Measurements from ENCODE around the gene LILRB2.
"Not testable (repeated sequence)": the region's sequence is repeated elsewhere in the genome, so short reads cannot be mapped to it uniquely, and the experiment has no call there.

Gene LILRB2

GRCh38 chr19:54247106-54247930 is 33.6 kb downstream of the LILRB2 start:
- DNase-seq (ENCODE audit: low read depth, low spot score): no peak
- H3K27ac ChIP-seq: no peak overlapping the region

DNA sequence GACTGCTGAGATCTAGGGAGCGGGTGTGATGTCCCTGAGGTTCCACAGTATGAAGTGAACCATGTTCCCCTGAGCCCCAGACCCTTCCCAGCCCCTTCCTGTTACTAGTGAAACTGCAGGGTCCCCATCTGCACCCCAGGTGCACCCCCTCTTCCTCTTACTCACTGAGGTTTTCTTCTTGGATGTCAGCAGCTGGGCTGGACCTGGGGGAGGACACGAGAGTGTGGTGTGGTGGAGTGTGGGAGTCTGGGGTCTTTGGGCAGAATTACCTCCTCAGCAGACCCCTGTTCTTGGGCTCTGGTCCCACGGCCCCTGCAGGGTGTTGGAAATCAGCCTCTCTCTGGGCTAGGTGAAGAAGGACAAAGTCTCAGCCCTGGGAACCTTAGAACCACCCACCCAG is 35.0 kb downstream of the LILRB2 start:
- DNase-seq (ENCODE audit: low read depth, low spot score): no peak
- no peak overlapping the region for H3K27ac ChIP-seq

- DNase-seq (ENCODE audit: low read depth, low spot score); H3K27ac ChIP-seq: not testable (repeated sequence)
These were observed 37.1 kb downstream of the LILRB2 start for GRCh38 chr19:54243809-54244208.

GRCh38 chr19:54242646-54243045 is 38.3 kb downstream of the LILRB2 start, which contains the start of gene LILRA6:
Gene LILRA6 (minus strand): TSS chr19:54242790.
- not testable (repeated sequence) for H3K27ac ChIP-seq; DNase-seq (ENCODE audit: low read depth, low spot score)

DNA sequence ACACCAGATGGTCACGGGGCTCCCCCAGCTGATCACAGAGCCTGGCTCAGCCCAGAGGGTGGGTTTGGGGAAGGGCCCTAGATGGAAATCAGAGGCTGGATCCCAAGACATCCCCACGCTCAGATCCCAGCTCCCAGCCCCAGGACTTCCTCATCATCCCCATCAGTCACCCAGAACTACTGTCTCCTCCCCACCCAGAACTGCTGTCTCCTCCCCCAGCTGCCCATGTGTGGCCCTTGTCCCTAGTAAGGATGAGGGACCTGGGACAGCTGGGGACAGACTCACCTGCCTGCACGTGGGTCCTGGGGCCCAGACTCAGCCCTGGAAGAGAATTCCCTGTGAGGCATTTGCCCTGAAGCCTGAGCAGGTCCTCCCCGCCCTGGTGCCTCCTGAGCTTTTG is 38.7 kb downstream of the LILRB2 start:
- not testable (repeated sequence) for DNase-seq (ENCODE audit: low read depth, low spot score); H3K27ac ChIP-seq

- not testable (repeated sequence) for DNase-seq (ENCODE audit: low read depth, low spot score); H3K27ac ChIP-seq
These were observed 40.3 kb downstream of the LILRB2 start for GRCh38 chr19:54240372-54241336.

DNA sequence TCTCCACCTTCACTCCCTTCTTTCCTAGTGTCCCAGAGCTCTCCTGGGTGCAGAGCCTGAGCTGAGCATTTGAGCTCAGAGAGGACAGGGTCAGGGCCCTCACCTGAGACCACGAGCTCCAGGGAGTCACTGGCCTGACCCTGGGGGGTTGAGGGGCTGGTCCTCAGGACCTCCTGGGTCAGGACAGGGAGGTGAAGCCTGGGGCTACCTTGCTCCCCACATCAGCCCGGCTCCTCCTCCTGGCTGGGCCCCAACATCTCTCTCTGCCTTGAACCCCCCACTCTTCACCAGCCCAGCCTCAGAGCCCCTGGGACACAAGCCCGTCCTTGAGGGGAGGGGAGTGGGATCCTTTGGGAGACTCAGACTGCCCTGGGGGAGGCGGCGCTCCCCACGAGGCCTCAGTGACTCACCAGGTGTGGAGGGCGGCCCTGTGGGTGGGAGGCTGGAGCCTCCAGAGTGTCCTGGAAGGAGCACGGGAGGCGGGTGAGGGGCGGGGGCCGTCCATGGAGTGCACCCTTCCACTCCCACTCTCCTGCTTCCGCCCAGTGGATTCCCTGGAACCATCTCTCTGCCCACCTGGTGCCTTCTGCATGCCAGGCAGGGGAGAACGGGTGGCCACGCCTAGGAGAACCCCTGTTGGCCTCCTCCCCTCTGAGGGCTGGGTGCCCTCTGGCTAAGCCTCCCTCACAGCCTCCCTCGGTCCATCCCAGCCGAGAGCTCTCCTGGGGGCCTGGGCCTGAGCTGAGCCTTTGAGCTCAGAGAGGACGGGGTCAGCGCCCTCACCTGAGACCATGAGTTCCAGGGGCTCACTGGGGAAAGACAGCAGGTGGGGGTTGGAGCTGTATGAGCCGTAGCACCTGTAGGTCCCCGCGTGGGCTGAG is 41.2 kb downstream of the LILRB2 start:
- DNase-seq (ENCODE audit: low read depth, low spot score); H3K27ac ChIP-seq: not testable (repeated sequence)

GRCh38 chr19:54233941-54234340 is 47.0 kb downstream of the LILRB2 start:
- H3K27ac ChIP-seq: no peak overlapping the region
- no peak for DNase-seq (ENCODE audit: low read depth, low spot score)

- no peak overlapping the region for H3K27ac ChIP-seq
- no peak for DNase-seq (ENCODE audit: low read depth, low spot score)
These were observed 49.6 kb downstream of the LILRB2 start for GRCh38 chr19:54231077-54231931.

- no peak for DNase-seq (ENCODE audit: low read depth, low spot score)
- no peak overlapping the region for H3K27ac ChIP-seq
These were observed 50.9 kb downstream of the LILRB2 start for GRCh38 chr19:54230031-54230430.

GRCh38 chr19:54229146-54229545 is 51.8 kb downstream of the LILRB2 start:
- H3K27ac ChIP-seq: no peak overlapping the region
- DNase-seq (ENCODE audit: low read depth, low spot score): no peak

DNA sequence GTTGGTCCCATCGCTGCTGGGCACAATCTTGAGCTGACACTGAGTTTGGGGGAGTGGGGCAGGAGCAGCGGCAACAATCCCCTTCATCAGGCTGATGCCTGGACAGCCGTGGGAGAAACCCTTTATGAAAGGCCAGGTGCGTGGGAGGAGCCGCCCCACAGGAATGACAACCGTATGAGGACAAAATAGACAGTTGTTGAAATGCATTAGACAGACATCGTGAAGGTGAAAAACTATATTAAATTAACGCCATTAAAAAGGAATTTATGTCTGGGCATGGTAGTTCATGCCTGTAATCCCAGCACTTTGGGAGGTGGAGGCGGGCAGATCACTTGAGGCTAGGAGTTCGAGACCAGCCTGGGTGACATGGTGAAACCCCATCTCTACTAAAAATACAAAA is 56.3 kb downstream of the LILRB2 start:
- not testable (repeated sequence) for DNase-seq (ENCODE audit: low read depth, low spot score); H3K27ac ChIP-seq

- DNase-seq (ENCODE audit: low read depth, low spot score); H3K27ac ChIP-seq: not testable (repeated sequence)
These were observed 57.0 kb downstream of the LILRB2 start for GRCh38 chr19:54223937-54224281.

All from epithelial cell of prostate (primary cell).